Heart left ventricle (tissue), 16 donors: ENCODE results near the gene RSPH6A. TPM values are rescaled to one million over a fixed set of nuclear protein-coding genes. Genes with fewer than 3 reads are reported as not detected.

Source experiments
- ATAC-seq, 4 donors: fragments of 200-7000 bp; cut with Tn5 transposase; one replicate each; pipeline ENCODE4 v1.9.1; 2020 to 2022; ENCODE audit warnings: moderate library complexity in 4 of 4, mild to moderate bottlenecking in 3 of 4, moderate number of reproducible peaks in 1 of 4
- DNase-seq, 5 donors: peaks; one replicate each; pipeline ENCODE4 v3.0.0-alpha.2; 2020
- H3K27ac ChIP-seq, 12 donors: fragments of 200-600 bp; sonication (generic) in 4 of 12; one replicate each; pipeline versions ENCODE4 v1.5.0 to v1.8.0; 2016 to 2022; ENCODE audit warnings: mild to moderate bottlenecking in 2 of 12
- H3K27me3 ChIP-seq, 9 donors: fragments of 200-600 bp; sonication (generic) in 2 of 9; one replicate each; pipeline versions ENCODE4 v1.5.1 to v1.8.0; 2016 to 2022; ENCODE audit warnings: mild to moderate bottlenecking in 3 of 9
- H3K36me3 ChIP-seq, 9 donors: fragments of 200-600 bp; sonication (generic) in 2 of 9; one replicate each; pipeline versions ENCODE4 v1.5.0 to v1.8.0; 2018 to 2022; ENCODE audit warnings: mild to moderate bottlenecking in 2 of 9
- H3K4me1 ChIP-seq, 12 donors: fragments of 200-600 bp; sonication (generic) in 4 of 12; one replicate each; pipeline versions ENCODE4 v1.5.0 to v1.8.0; 2016 to 2022; ENCODE audit warnings: mild to moderate bottlenecking in 3 of 12
- H3K4me3 ChIP-seq, 12 donors: fragments of 200-600 bp; sonication (generic) in 4 of 12; one replicate each; pipeline versions ENCODE4 v1.5.0 to v1.8.0; 2017 to 2022; ENCODE audit warnings: mild to moderate bottlenecking in 9 of 12, moderate library complexity in 4 of 12
- H3K9me3 ChIP-seq, 12 donors: fragments of 200-600 bp; sonication (generic) in 4 of 12; one replicate each; pipeline versions ENCODE4 v1.5.0 to v1.8.0; 2016 to 2022; ENCODE audit warnings: mild to moderate bottlenecking in 1 of 12
- CTCF ChIP-seq, 12 donors: fragments of 200-600 bp; sonication (generic) in 4 of 12; IDR thresholded peaks; one replicate each; pipeline versions ENCODE4 v1.5.0 to v1.8.0; 2018 to 2022; ENCODE audit warnings: antibody characterized with exemption in 12 of 12, mild to moderate bottlenecking in 5 of 12
- POLR2A ChIP-seq, 2 donors: fragments of 450-650 bp; IDR thresholded peaks; one replicate each; pipeline ENCODE4 v1.6.1; 2017; ENCODE audit warnings: antibody characterized with exemption in 2 of 2, mild to moderate bottlenecking in 2 of 2, moderate library complexity in 2 of 2
- WGBS, 4 donors: extraction: QIAGEN DNeasy Blood & Tissue Kit in 2 of 4; methylation state at CpG; one replicate each; pipeline versions ENCODE4 v1.1.5 to v1.1.7; 2013 to 2018; 5-methylcytosine and 5-hydroxymethylcytosine counted together
- intact Hi-C, 10 donors: fragments of 100-400 bp; cut with DNase I; formaldehyde crosslinking; loops; one replicate each; pipeline versions ENCODE4 v1.11.1 to v1.14.2; 2022
- polyA plus RNA-seq, 2 donors: library from polyadenylated mRNA; stranded (reverse); fragments of 200-250 nt; gene quantifications; one replicate each; pipeline ENCODE4 v1.2.3, GENCODE V29; 2013
- total RNA-seq, 9 donors: library from RNA; depleted of rRNA in 2 of 9; stranded (reverse); fragments of >200 nt in 2 of 9; fragmentation: NEBNext Ultra II Directional in 3 of 9; extraction: Animal tissue kit (Norgen Biotek cat#: 25700) in 3 of 9; gene quantifications; one replicate each; pipeline versions ENCODE4 v1.1.0 to v1.2.4, GENCODE V29; 2016 to 2023
- donor health status: ischemic (EF 13 %, LVEDD 7.1; RV severe dilation, severe dysfunction).
- donor health status: healthy with polysubstance abuse.
- donor health status: DM: no; HTN: yes; CAD: no.
- donor health status: DM: no; HTN: no; CAD: no.
- donor health status: ischemic (EF 25% LVEDD 6.9; RV normal size, moderate dysfunction).
- donor health status: ischemic (EF 25% LVEDD 5.7; RV mildly dilated, moderate dysfunction).
- donor health status: healthy.
- donor health status: DM: yes; HTN: yes; CAD: no.
- donor health status: ischemic (EF 35%, LVEDD 5.7; RV mildly dilated, moderate dysfunction).
- donor health status: nonischemic (EF 11% LVEDD 7.7; RV severe dilation, severe dysfunction).
- donor health status: DM: yes; HTN: yes; CAD: no.
- donor health status: PGD.
- donor health status: ischemic (EF 29% LVEDD 5.4; RV normal size, mild dysfunction).
- donor health status: nonischemic (EF 23%, LVEDD 6.1; RV moderate dilation, normal function).

The RSPH6A gene
- total and polyA plus RNA-seq, 11 donors = not detected

DNA sequence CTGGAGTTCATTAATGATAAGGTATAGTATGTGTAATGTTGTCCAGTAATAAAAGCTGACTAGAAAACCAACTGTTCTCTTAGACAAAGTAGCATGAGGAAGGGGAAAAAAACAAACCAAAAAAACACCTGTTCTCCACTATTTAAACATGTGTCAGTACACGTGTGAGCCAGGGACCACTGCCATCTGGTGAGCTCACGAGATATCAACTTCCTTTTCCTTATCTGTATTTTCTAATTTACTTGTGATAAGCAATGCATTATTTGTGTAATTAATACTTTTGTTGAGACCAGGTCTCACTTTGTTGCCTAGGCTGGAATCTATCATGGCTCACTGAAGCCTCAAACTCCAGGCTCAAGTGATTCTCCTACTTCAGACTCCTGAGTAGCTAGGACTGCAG, 41.7 kb downstream of the RSPH6A start:
- Histone ChIP-seq H3K4me3 (no peak overlapping the region), H3K27me3 (peaks cover 0 to 49% (median 0%) of the 10 kb centered on the region in 9 donors), H3K4me1 (peaks cover 0 to 25% (median 8%) of the 10 kb centered on the region in 12 donors), H3K9me3 (no peaks in the 10 kb centered on the region), H3K36me3 (peaks cover 0 to 63% (median 47%) of the 10 kb centered on the region in 9 donors), H3K27ac (no peak overlapping the region)
- TF ChIP-seq POLR2A (IDR thresholded peaks at IDR 0.05) (no peak), CTCF (IDR thresholded peaks at IDR 0.05) (no peak)
- intact Hi-C loops = loop anchor here in 1 of 10 donors (2.0 kb wide), 1 partner anchor 25 kb away; no protein-coding TSS in a partner anchor
- ATAC-seq = no peak
- 5 to 19% (median 12%) methylated on average over 2 of the region's 2 CpGs for WGBS, 4 donors
- DNase-seq = no peak

GRCh38 chr19:45772912-45773311, 42.2 kb downstream of the RSPH6A start:
- Histone ChIP-seq H3K9me3 (no peaks in the 10 kb centered on the region), H3K27ac (no peak overlapping the region), H3K4me3 (no peak overlapping the region), H3K4me1 (peaks cover 0 to 27% (median 8%) of the 10 kb centered on the region in 12 donors), H3K36me3 (peaks cover 0 to 58% (median 42%) of the 10 kb centered on the region in 9 donors), H3K27me3 (peaks cover 0 to 49% (median 0%) of the 10 kb centered on the region in 9 donors)
- DNase-seq (no peak), ATAC-seq (no peak)
- TF ChIP-seq CTCF (IDR thresholded peaks at IDR 0.05) (no peak), POLR2A (IDR thresholded peaks at IDR 0.05) (no peak)
- 84 to 89% (median 87%) methylated on average over 3 of the region's 3 CpGs for WGBS, 4 donors
- intact Hi-C loops = loop anchor here in 1 of 10 donors (2.0 kb wide), 1 partner anchor 26 kb away; no protein-coding TSS in a partner anchor

DNA sequence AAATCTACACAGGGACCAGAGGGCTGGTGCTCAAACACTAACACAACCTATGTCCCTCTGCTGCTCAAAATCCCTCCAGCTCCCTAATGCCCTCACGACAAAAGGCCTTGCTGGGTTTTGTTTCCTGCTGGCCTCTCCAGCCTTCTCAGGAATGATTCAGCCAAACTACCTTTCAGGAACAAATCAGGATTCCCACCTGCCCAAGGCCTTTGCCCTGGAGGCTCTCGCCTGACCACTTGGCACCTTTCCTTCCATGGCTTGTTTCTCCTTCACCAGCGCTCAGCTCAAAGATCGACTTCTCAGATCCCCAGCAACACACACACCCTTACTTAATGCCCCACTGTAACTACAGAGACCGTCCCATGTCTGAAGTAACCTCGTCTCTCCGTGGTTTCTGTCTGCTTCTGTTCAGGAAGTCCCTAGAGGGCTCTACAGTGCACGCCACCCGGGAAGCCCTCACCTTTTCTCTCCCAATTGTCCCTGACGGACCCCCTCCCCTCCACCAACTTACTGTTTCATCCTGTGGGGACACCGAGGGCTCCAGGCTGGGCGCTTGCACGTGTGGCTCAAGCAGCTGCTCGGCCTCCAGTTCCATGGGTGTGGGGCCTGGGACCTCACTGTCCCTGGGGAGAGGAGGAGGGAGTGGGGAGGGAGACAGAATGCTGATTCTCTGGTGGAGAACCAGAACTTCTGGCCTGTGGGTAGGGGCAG, 42.8 kb downstream of the RSPH6A start:
- Histone ChIP-seq H3K4me3 (no peak overlapping the region), H3K27me3 (peaks cover 0 to 49% (median 0%) of the 10 kb centered on the region in 9 donors), H3K9me3 (no peaks in the 10 kb centered on the region), H3K4me1 (peaks cover 0 to 34% (median 8%) of the 10 kb centered on the region in 12 donors), H3K36me3 (peaks cover 0 to 52% (median 36%) of the 10 kb centered on the region in 9 donors), H3K27ac (peak overlapping the region in 2 of 12 donors; percentile 17 to 98)
- DNase-seq (no peak), ATAC-seq (no peak)
- intact Hi-C loops = loop anchor here in 1 of 10 donors (2.0 kb wide), 1 partner anchor 27 kb away; no protein-coding TSS in a partner anchor
- TF ChIP-seq CTCF (IDR thresholded peaks at IDR 0.05) = no peak
- TF ChIP-seq POLR2A (IDR thresholded peaks at IDR 0.05) = no peak
- 75 to 79% (median 77%) methylated on average over 14 of the region's 14 CpGs for WGBS, 4 donors

DNA sequence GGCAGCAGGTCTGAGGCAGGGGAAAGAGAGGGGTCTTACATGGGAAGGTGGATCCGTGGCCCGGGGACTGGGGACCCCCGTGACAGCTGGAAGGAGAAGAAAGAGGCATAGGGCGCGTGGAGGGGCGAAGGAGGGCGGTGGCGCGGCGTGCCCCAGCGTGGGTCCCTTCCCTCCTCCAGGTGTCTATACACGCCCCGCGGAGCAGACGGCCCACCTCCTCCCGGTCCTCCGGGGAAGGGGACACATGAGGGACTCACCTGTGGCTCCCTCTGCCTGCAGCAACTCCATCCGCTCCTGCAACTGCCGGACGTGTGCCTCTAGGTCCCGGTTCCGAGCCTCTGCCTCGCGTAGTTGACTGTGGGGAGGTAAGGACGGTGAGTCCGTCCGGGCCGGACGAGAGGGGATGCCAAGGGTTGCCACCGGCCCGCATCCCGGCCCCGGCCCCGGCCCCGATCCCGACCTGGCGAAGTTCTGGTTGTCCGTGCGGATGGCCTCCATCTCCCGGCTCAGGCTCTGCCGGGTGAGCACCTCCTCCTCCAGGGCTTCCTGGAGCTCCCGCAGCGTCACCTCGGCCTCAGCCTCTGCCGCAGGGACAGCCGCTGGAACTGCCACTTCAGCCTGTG, 43.7 kb downstream of the RSPH6A start:
- TF ChIP-seq CTCF (IDR thresholded peaks at IDR 0.05) = no peak
- no peak for TF ChIP-seq POLR2A (IDR thresholded peaks at IDR 0.05)
- peak overlapping the region in 5 of 12 donors; percentile 77 to 93 (median 80) for H3K4me3 ChIP-seq
- ATAC-seq = no peak
- intact Hi-C loops = loop anchor here in 5 of 10 donors (2.0 kb wide), 4 partner anchors 21 to 29 kb away; partner anchors contain the start of gene DMWD (in 2 of the 5)
- H3K27me3 ChIP-seq = peaks cover 0 to 51% (median 0%) of the 10 kb centered on the region in 9 donors
- H3K36me3 ChIP-seq = peaks cover 0 to 43% (median 27%) of the 10 kb centered on the region in 9 donors
- peak overlapping the region in 11 of 12 donors; percentile 29 to 99 (median 97) for H3K27ac ChIP-seq
- peaks cover 0 to 42% (median 16%) of the 10 kb centered on the region in 12 donors for H3K4me1 ChIP-seq
- peak in 2 of 5 donors; percentile 39 to 73 for DNase-seq
- no peaks in the 10 kb centered on the region for H3K9me3 ChIP-seq
- 79 to 88% (median 83%) methylated on average over 46 of the region's 46 CpGs for WGBS, 4 donors
